IMR-90 (cell line): ENCODE data around the gene DLX6. TPM values are rescaled to one million over a fixed set of nuclear protein-coding genes. Genes with fewer than 3 reads are reported as not detected.

Source experiments
- ATAC-seq: fragments of 200-7000 bp; cut with Tn5 transposase; 2 replicates; pipeline ENCODE4 v1.9.1; 2020; ENCODE audit warnings: low read depth, mild to moderate bottlenecking, moderate library complexity
- BruUV-seq: library from RNA; stranded (reverse); fragments of 400-500 nt; replicated peaks from 2 replicates; lab custom pipeline; 2021; lab: Mats Ljungman, UMichigan
- CTCF ChIA-PET: fragments of 300-600 bp; formaldehyde crosslinking; extraction: SDS; loops from one replicate; lab custom pipeline; 2021; ENCODE audit warnings: antibody characterized with exemption; lab: Yijun Ruan, JAX
- POLR2A ChIA-PET: fragments of 300-600 bp; sonication (Branson Sonifier 250); formaldehyde crosslinking; loops from one replicate; lab custom pipeline; 2022; ENCODE audit warnings: antibody characterized with exemption; ENCODE audit not compliant: unreplicated experiment; lab: Charles Lee
- DNase-seq: peaks from one replicate; pipeline ENCODE4 v3.0.0; 2013
- H2AFZ ChIP-seq: replicated peaks from 2 replicates; pipeline ENCODE3; 2013; ENCODE audit warnings: low read length, mild to moderate bottlenecking; ENCODE audit not compliant: poor library complexity
- H2AK5ac ChIP-seq: 2 replicates; pipeline ENCODE4 v1.6.1; 2013; ENCODE audit warnings: low read depth, low read length, inconsistent platforms
- H2AK9ac ChIP-seq: replicated peaks from 2 replicates; pipeline ENCODE3; 2013; ENCODE audit warnings: mild to moderate bottlenecking, low read depth, low read length, moderate library complexity; ENCODE audit not compliant: poor library complexity
- H2BK120ac ChIP-seq: 2 replicates; pipeline ENCODE4 v1.6.1; 2013; ENCODE audit warnings: low read depth, low read length, inconsistent platforms
- H2BK15ac ChIP-seq: 3 replicates; pipeline ENCODE4 v1.6.1; 2013; ENCODE audit warnings: low read depth, low read length, inconsistent platforms
- H2BK20ac ChIP-seq: 2 replicates; pipeline ENCODE4 v1.6.1; 2013; ENCODE audit warnings: low read depth, mild to moderate bottlenecking, inconsistent platforms, low read length, moderate library complexity
- H2BK5ac ChIP-seq: 2 replicates; pipeline ENCODE4 v1.6.1; 2013; ENCODE audit warnings: mild to moderate bottlenecking, low read depth, low read length, inconsistent platforms; ENCODE audit not compliant: poor library complexity, severe bottlenecking
- H3K14ac ChIP-seq: replicated peaks from 2 replicates; pipeline ENCODE4 v1.6.1; 2013; ENCODE audit warnings: low read depth, low read length, inconsistent platforms
- H3K18ac ChIP-seq: 2 replicates; pipeline ENCODE4 v1.6.1; 2013; ENCODE audit warnings: low read depth, low read length, control low read depth
- H3K23ac ChIP-seq: 2 replicates; pipeline ENCODE4 v1.6.1; 2013; ENCODE audit warnings: low read depth, low read length, inconsistent platforms
- H3K27ac ChIP-seq: 2 replicates; pipeline ENCODE4 v1.5.1; 2013; ENCODE audit warnings: mild to moderate bottlenecking, control low read depth, low read length; ENCODE audit not compliant: insufficient read depth
- H3K27me3 ChIP-seq: 2 replicates; pipeline ENCODE4 v1.6.1; 2013; ENCODE audit warnings: low read length; ENCODE audit not compliant: control insufficient read depth, insufficient read depth
- H3K36me3 ChIP-seq: 2 replicates; pipeline ENCODE4 v1.6.1; 2013; ENCODE audit warnings: low read length, mixed read lengths; ENCODE audit not compliant: control insufficient read depth, insufficient read depth
- H3K4ac ChIP-seq: 2 replicates; pipeline ENCODE4 v1.6.1; 2013; ENCODE audit warnings: low read depth, low read length, inconsistent platforms
- H3K4me1 ChIP-seq: 2 replicates; pipeline ENCODE4 v1.6.1; 2013; ENCODE audit warnings: low read length, mixed read lengths; ENCODE audit not compliant: control insufficient read depth, insufficient read depth
- H3K4me2 ChIP-seq: 2 replicates; pipeline ENCODE4 v1.6.1; 2013; ENCODE audit warnings: low read depth, mild to moderate bottlenecking, control low read depth, low read length, moderate library complexity
- H3K4me3 ChIP-seq: 2 replicates; pipeline ENCODE4 v1.5.1; 2013; ENCODE audit warnings: low read depth, mild to moderate bottlenecking, control low read depth, low read length, moderate library complexity; ENCODE audit not compliant: insufficient read depth
- H3K56ac ChIP-seq: 2 replicates; pipeline ENCODE4 v1.6.1; 2013; ENCODE audit warnings: low read length, inconsistent platforms; ENCODE audit not compliant: insufficient read depth; ENCODE audit errors: extremely low read depth
- H3K79me1 ChIP-seq, 2 experiments: 2 replicates each; pipeline ENCODE4 v1.6.1; 2013; ENCODE audit warnings: low read length in 2 of 2, inconsistent platforms in 1 of 2, low read depth in 1 of 2
- H3K9ac ChIP-seq: 2 replicates; pipeline ENCODE4 v1.6.1; 2013; ENCODE audit warnings: low read depth, low read length, control low read depth
- H3K9me1 ChIP-seq: 2 replicates; pipeline ENCODE4 v1.6.1; 2013; ENCODE audit warnings: low read length, inconsistent platforms; ENCODE audit not compliant: insufficient read depth
- H3K9me3 ChIP-seq: 2 replicates; pipeline ENCODE4 v1.6.1; 2013; ENCODE audit warnings: low read length; ENCODE audit not compliant: control insufficient read depth, insufficient read depth
- H4K20me1 ChIP-seq: 2 replicates; pipeline ENCODE4 v1.6.1; 2013; ENCODE audit warnings: low read length, inconsistent platforms; ENCODE audit not compliant: insufficient read depth
- H4K5ac ChIP-seq: 2 replicates; pipeline ENCODE4 v1.6.1; 2013; ENCODE audit warnings: mild to moderate bottlenecking, low read depth, low read length, control low read depth
- H4K8ac ChIP-seq, 2 experiments: 2 replicates each; pipeline ENCODE4 v1.6.1; 2013; ENCODE audit warnings: low read depth in 2 of 2, low read length in 2 of 2, control low read depth in 1 of 2, inconsistent platforms in 1 of 2
- H4K91ac ChIP-seq: 2 replicates; pipeline ENCODE4 v1.6.1; 2013; ENCODE audit warnings: low read depth, low read length, inconsistent platforms; ENCODE audit not compliant: insufficient read depth
- BHLHE40 ChIP-seq: fragments of 150-350 bp; IDR thresholded peaks from 2 replicates; pipeline ENCODE4 v1.6.1; 2016; ENCODE audit warnings: mild to moderate bottlenecking, low read depth, low read length
- CEBPB ChIP-seq: IDR thresholded peaks from 2 replicates; pipeline ENCODE4 v1.6.1; 2012; ENCODE audit warnings: low read depth, low read length, improper control_type of control experiment
- CHD1 ChIP-seq: IDR thresholded peaks from 2 replicates; pipeline ENCODE4 v1.6.1; 2012; ENCODE audit warnings: low read depth, low read length, improper control_type of control experiment
- FOS ChIP-seq: fragments of 150-350 bp; IDR thresholded peaks from 2 replicates; pipeline ENCODE4 v1.6.1; 2016; ENCODE audit warnings: low read depth, low read length
- MAFK ChIP-seq: IDR thresholded peaks from 2 replicates; pipeline ENCODE4 v1.6.1; 2012; ENCODE audit warnings: low read depth, low read length, improper control_type of control experiment
- MAZ ChIP-seq: IDR thresholded peaks from 2 replicates; pipeline ENCODE4 v1.6.1; 2012; ENCODE audit warnings: low read depth, mild to moderate bottlenecking, low read length, improper control_type of control experiment, moderate library complexity, borderline replicate concordance
- MXI1 ChIP-seq: IDR thresholded peaks from 2 replicates; pipeline ENCODE4 v1.6.1; 2012; ENCODE audit warnings: low read depth, mild to moderate bottlenecking, low read length, moderate library complexity, borderline replicate concordance
- NFE2L2 ChIP-seq: fragments of 150-350 bp; IDR thresholded peaks from 2 replicates; pipeline ENCODE4 v1.6.1; 2016; ENCODE audit warnings: low read depth, mild to moderate bottlenecking, low read length
- POLR2A ChIP-seq: IDR thresholded peaks from 2 replicates; pipeline ENCODE4 v1.6.1; 2012; ENCODE audit warnings: mild to moderate bottlenecking, low read depth, low read length
- RAD21 ChIP-seq: IDR thresholded peaks from 2 replicates; pipeline ENCODE4 v1.6.1; 2012; ENCODE audit warnings: low read length, improper control_type of control experiment
- RCOR1 ChIP-seq: IDR thresholded peaks from 2 replicates; pipeline ENCODE4 v1.6.1; 2012; ENCODE audit warnings: mild to moderate bottlenecking, low read length, improper control_type of control experiment; ENCODE audit not compliant: insufficient replicate concordance
- RFX5 ChIP-seq: IDR thresholded peaks from 2 replicates; pipeline ENCODE4 v1.8.0; 2012; ENCODE audit warnings: low read depth, mild to moderate bottlenecking, low read length, moderate library complexity
- SMC3 ChIP-seq: fragments of 150-350 bp; IDR thresholded peaks from 2 replicates; pipeline ENCODE4 v1.6.1; 2016; ENCODE audit warnings: low read depth, mild to moderate bottlenecking, antibody characterized with exemption, low read length, moderate library complexity
- WGBS, 2 experiments: methylation state at CpG; one replicate each; pipeline versions ENCODE4 v1.1.5 to v1.1.7; 2013; ENCODE audit warnings: missing lambda C conversion rate in 2 of 2; ENCODE audit not compliant: insufficient read length in 1 of 2; ENCODE audit errors: extremely low coverage in 2 of 2; 5-methylcytosine and 5-hydroxymethylcytosine counted together
- dilution Hi-C: fragments of 300-500 bp; cut with HindIII; formaldehyde crosslinking; loops from one replicate; pipeline ENCODE4 v1.14.3; 2018; ENCODE audit warnings: low sequenced_read_pairs; ENCODE audit not compliant: unreplicated experiment
- in situ Hi-C: fragments of 300-500 bp; cut with MboI; formaldehyde crosslinking; loops from 3 replicates; pipeline ENCODE4 v1.14.3; 2019; ENCODE audit warnings: low sequenced_read_pairs, inconsistent platforms, mixed read lengths
- intact Hi-C: fragments of 100-400 bp; cut with micrococcal nuclease; formaldehyde crosslinking; loops from 2 replicates; pipeline ENCODE4 v1.10.0; 2022
- polyA plus RNA-seq, 3 experiments: library from polyadenylated mRNA; depleted of rRNA; stranded (reverse); fragments of >200 nt; gene quantifications; 2 replicates each; pipeline ENCODE4 v1.2.3, GENCODE V29; 2012; ENCODE audit warnings: low replicate concordance in 1 of 3
- total RNA-seq: library from RNA; depleted of rRNA; stranded (reverse); fragments of >200 nt; gene quantifications from 2 replicates; pipeline ENCODE4 v1.2.3, GENCODE V29; 2012
- TF ChIP-seq, protein P1 (sequence below): fragments of 150-350 bp; IDR thresholded peaks from 2 replicates; pipeline ENCODE4 v1.6.1; 2017; ENCODE audit warnings: mild to moderate bottlenecking, antibody characterized with exemption, low read length, low read depth
- TF ChIP-seq, protein P2 (sequence below): conservative IDR thresholded peaks from 2 replicates; pipeline ENCODE4 v1.5.1; 2012; ENCODE audit warnings: mild to moderate bottlenecking, low read depth, low read length, improper control_type of control experiment
- TF ChIP-seq, protein P3 (sequence below): fragments of 150-350 bp; IDR thresholded peaks from 2 replicates; pipeline ENCODE4 v1.6.1; 2016; ENCODE audit warnings: low read depth, mild to moderate bottlenecking, low read length, moderate library complexity, borderline replicate concordance

DLX6 gene
- total and polyA plus RNA-seq, 2 of the 4 experiments (the other 2 are of a cell fraction): not detected

DNA sequence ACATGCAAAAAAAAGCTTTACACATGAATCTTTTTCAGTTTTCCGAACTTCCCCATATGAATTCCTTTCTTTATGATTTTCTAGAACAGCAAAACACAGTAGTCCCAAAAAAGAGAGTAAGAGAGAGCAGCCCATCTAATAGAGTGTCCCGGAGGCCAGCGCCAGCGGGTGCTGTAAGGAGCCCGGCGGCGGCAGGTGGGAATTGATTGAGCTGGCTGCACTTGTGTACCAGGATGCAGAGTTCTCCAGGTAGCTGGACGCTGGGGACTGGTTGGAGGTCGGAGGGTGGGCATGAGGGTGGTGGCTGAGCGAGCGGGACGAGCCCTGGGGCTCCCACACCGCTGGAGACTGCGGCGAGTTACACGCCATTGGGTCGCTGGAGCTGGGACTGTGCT lies 15.2 kb downstream of the DLX6 start:
- BruUV-seq: no TSS peak
- Histone ChIP-seq H3K18ac (no peak overlapping the region), H3K36me3 (no peaks in the 10 kb centered on the region), H3K14ac (no peak overlapping the region), H3K27ac (no peak overlapping the region), H3K9ac (no peak overlapping the region), H2AK5ac (no peak overlapping the region), H2AFZ (no peak overlapping the region), H2BK15ac (no peak overlapping the region), H4K8ac (no peak overlapping the region), H3K4me2 (no peak overlapping the region), H4K5ac (no peak overlapping the region), H2BK5ac (no peak overlapping the region), H4K20me1 (no peaks in the 10 kb centered on the region), H4K91ac (no peak overlapping the region), H3K27me3 (peaks cover 84% of the 10 kb centered on the region), H3K9me1 (no peaks in the 10 kb centered on the region), H3K56ac (no peak overlapping the region), H3K23ac (no peak overlapping the region), H3K9me3 (peaks cover 7% of the 10 kb centered on the region), H3K4ac (no peak overlapping the region), H2BK20ac (no peak overlapping the region), H3K4me3 (no peak overlapping the region), H2AK9ac (no peak overlapping the region), H3K4me1 (no peaks in the 10 kb centered on the region), H3K79me1 (no peaks in the 10 kb centered on the region), H2BK120ac (no peak overlapping the region)
- ChIA-PET CTCF (no interaction called here), POLR2A (no interaction called here)
- ATAC-seq (no peak), DNase-seq (no peak)
- 54% methylated on average over 5 of the region's 17 CpGs; no CpG with 5 or more reads in 1 of the 2 experiments for WGBS, 2 experiments
- in situ Hi-C loops: loop anchor here (10.0 kb wide), 1 partner anchor 946 kb away; no protein-coding TSS in a partner anchor
- dilution Hi-C loops: no loop called here
- TF ChIP-seq, protein P1, sequence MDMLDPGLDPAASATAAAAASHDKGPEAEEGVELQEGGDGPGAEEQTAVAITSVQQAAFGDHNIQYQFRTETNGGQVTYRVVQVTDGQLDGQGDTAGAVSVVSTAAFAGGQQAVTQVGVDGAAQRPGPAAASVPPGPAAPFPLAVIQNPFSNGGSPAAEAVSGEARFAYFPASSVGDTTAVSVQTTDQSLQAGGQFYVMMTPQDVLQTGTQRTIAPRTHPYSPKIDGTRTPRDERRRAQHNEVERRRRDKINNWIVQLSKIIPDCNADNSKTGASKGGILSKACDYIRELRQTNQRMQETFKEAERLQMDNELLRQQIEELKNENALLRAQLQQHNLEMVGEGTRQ: no peak
- TF ChIP-seq MXI1 (no peak), RAD21 (no peak), POLR2A (no peak), CHD1 (no peak), MAFK (no peak), FOS (no peak), NFE2L2 (no peak), RCOR1 (no peak), BHLHE40 (no peak), CEBPB (no peak), MAZ (no peak), RFX5 (no peak), SMC3 (no peak)
- TF ChIP-seq, protein P2, sequence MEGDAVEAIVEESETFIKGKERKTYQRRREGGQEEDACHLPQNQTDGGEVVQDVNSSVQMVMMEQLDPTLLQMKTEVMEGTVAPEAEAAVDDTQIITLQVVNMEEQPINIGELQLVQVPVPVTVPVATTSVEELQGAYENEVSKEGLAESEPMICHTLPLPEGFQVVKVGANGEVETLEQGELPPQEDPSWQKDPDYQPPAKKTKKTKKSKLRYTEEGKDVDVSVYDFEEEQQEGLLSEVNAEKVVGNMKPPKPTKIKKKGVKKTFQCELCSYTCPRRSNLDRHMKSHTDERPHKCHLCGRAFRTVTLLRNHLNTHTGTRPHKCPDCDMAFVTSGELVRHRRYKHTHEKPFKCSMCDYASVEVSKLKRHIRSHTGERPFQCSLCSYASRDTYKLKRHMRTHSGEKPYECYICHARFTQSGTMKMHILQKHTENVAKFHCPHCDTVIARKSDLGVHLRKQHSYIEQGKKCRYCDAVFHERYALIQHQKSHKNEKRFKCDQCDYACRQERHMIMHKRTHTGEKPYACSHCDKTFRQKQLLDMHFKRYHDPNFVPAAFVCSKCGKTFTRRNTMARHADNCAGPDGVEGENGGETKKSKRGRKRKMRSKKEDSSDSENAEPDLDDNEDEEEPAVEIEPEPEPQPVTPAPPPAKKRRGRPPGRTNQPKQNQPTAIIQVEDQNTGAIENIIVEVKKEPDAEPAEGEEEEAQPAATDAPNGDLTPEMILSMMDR: no peak
- TF ChIP-seq, protein P3, sequence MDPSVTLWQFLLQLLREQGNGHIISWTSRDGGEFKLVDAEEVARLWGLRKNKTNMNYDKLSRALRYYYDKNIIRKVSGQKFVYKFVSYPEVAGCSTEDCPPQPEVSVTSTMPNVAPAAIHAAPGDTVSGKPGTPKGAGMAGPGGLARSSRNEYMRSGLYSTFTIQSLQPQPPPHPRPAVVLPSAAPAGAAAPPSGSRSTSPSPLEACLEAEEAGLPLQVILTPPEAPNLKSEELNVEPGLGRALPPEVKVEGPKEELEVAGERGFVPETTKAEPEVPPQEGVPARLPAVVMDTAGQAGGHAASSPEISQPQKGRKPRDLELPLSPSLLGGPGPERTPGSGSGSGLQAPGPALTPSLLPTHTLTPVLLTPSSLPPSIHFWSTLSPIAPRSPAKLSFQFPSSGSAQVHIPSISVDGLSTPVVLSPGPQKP: no peak
- intact Hi-C loops: no loop called here
